NCI-H446 (cell line): ENCODE measurements around the gene ZMIZ1.

Source experiments
- DNase-seq, 2 experiments: peaks; one replicate each; lab custom pipeline; 2025; lab: John Stamatoyannopoulos, UW

Gene ZMIZ1

DNA sequence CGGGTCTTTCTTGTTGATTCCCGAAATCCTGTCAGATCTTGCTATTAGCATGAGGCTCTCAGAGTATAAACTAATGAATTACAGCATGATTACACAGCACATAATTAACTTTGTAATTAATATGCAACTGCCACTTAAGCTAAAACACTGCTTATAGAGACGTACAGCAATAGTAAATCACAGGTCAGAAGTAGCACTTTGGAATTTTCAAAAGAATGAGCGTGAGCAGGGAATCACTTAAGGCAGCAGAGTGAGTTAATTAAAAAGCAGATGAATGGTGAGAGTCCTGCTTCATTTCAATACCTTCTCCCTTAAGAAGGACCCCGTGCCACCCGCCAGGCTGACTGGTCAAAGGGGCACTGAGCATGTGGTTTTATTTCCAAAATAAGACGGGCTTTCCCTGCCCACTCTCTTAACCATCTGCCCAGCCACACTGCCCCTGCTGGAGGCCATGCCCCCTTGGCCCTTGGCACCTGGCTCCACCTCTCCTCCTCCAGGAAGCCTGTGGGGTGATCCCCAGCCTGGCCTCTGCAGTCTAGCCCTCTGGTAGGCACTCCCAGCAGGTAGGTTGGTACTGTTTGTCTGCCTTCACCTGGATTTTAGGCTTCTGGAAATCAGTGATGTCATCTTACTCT is 117.8 kb downstream of the ZMIZ1 start:
- no peak for DNase-seq

DNA sequence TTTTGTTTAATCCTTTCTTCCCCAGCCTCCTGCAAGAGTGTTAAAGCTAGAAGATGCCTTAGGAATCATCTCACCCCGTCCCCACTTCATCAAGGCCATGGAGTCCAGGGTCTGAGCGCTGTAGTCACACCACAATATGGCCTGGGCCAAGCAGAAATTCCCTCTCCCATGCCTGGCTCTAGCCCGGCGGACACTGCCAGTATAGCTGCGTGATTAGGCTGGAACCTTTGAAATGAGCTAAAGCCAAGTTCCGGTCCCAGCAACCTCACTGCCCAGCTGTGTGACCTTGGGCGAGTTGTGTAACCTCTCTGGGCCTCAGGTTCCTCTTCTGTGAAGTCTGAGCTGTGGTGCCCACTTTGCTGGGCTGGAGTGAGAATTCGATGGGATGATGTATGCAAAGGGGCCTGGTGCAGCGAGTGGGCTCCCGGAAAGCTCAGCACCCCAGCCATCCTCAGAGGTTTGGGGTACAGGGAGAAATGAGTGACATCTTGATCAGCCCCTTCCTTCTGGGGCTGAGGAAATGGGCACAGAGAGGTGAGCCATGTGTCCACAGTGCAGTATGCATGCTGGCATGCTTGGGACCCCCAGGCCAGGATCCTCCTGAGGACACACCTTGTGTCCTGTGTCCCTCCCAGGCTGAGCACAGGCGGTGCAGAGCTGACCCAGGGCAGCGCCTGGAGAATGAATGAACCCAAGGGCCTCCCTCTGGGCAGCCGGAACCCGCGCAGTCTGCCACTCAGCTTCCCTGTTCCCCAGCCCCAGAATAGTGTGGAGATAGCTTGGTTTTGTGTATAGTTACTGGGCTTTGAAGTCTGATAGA is 118.6 kb downstream of the ZMIZ1 start:
- no peak for DNase-seq

DNA sequence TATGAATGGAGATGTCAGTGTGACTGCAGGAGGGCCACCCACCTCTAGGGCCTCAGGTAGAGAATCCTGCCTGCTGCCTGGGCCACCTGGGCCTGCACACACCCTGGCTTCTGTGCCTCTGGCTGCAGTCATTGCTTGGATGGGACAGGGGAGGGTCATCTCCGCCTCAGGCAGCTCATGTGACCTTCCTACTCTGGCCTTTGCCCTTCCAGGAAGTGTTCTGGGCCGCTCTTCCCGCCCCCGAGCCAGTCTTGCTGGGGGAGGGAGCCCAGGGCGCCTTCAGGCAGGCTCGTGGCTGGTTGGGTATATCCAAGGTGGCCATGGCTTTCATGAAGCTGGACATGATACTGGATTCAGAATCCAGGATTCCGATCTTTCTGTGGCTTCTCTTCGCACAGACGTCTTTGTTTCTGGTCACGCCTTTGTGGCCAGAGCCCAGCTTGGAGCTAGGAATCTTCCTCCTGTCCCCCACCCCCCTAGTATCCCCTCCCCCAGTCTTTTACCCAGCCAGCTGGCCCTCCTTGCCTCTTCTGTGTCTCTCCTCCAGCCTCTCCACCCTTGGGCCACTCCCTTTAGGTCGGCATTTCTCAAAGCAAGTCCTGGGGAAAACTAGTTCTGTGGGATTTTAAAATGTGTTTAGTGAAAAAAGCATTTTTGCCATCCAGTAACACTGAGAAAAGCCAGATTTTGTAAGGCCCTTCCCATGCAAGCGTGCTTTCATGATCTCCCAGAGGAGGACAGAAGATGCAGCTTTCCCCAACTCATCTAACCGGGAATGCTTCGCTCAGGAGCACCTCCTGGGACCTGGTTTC is 119.6 kb downstream of the ZMIZ1 start:
- DNase-seq, result no peak

DNA sequence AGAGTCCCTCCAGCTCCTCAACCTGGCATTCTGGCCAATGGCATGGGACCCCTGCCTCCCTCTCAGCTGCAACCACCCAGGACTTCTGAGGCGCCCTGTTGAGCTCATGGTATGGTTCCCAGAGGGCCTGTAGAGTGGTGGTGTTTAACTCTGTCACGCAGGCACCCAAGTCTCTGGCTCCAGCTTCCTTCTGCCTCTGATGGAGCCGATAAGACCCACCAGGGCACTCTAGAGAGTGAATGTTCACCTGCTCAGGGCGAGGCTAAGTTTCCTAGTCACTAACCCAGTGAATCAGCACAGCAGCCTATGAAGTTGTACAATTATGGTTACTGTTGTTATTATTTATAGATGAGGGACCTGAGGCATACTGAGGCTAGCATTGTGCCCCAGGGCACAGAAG is 120.4 kb downstream of the ZMIZ1 start:
- DNase-seq, result no peak

DNA sequence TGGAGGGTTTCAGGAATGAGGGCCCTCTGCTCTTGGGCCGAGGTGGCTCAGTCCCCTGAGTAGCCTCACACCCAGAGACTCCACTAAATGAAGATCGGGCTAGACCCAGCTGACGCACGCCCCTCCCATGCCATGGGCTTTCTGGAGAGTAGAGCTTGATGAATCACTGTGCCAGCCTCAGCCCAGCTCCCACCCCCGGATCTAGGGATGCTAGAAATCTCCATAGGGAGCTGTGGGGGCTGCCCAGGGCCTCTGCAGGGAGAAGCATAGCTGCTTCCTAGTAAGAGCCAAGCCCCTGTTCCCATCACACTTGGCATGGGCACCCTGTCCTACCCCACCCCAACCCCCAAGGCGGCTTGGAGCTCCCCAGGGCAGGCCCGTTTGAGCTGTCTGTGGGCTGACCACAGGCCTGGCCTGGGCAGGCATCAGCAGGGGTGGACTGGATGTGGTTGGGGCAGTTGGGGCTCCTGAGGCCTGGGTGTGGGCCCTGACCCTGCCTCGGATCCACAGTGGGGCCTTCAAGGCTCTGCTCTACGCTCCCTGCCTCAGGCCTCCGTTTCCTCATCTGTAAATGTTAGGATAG is 121.2 kb downstream of the ZMIZ1 start:
- no peak for DNase-seq

DNA sequence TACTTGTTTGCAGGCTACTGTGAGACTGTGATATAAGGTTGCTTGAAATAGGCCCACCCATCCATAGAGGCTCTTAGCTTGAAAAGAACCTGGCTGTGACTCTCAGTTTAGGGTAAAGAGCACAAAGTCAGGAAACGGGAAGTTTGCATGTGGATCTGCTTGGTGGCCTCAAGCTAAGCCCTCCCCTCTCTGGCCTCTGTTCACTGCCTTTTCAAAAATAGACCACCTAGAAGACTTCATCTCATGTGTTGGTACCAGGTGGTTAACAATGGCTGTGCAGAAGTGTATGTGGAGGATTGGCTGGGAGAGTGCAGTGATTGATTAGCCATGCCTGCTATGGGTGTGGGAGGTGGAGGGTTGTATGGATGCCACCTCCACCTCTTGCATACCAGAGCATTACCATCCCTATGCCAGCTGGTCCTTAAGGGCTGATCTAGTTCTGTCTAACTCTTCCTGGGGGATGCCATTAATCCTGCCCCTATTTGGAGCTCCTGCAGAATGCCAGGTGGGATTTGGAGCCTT is 122.0 kb downstream of the ZMIZ1 start:
- no peak for DNase-seq

DNA sequence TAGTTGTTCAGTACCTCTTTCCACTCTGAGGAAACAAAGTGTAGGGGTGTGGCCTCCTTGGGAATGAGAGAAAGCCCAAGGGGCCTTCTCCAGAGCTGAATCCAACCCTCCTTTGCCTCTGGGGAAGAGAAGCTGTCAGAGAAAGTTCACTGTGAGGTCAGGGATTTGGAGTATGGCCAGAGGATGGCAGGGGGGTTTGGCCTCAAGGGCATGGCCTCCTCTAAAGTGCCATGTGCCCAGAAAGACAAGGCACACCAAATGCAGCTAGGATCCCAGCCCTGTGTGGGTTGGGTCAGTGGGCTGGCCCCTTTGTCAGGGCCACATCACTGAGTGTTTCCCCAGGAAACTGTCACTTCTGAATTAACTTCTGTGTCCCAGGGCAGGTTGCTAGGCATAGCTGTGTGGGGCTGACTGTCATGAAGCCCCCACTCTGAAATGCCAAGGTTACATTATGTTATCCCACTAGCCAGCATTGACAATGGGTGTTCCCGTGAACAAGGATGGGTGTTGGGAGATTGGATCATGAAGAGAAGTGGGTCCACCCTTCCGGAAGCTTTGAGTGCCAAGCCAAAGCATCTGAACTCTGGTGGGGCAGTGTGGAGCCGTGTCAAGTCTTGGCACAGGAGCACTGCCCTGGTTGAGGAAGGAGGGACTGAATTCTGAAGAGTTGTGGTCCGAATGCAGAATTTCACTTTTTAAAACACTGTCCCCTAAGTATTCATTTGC is 123.3 kb downstream of the ZMIZ1 start:
- no peak for DNase-seq

DNA sequence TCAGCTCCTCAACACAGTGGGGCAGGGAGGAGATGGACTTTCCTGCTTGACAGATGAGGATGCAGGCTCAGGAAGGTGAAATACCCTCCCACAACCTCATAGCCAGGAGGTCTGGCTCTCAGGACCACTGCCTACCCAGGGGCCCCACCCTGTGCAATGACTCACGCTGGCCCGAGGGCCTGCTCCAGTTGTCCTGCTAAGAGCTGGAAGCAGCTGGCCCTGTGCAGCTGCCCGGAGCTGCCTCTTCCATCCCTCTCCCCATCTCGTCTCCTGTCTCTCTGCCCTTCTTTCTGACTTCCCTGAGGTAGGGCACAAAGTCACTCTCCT is 123.9 kb downstream of the ZMIZ1 start:
- no peak for DNase-seq

DNA sequence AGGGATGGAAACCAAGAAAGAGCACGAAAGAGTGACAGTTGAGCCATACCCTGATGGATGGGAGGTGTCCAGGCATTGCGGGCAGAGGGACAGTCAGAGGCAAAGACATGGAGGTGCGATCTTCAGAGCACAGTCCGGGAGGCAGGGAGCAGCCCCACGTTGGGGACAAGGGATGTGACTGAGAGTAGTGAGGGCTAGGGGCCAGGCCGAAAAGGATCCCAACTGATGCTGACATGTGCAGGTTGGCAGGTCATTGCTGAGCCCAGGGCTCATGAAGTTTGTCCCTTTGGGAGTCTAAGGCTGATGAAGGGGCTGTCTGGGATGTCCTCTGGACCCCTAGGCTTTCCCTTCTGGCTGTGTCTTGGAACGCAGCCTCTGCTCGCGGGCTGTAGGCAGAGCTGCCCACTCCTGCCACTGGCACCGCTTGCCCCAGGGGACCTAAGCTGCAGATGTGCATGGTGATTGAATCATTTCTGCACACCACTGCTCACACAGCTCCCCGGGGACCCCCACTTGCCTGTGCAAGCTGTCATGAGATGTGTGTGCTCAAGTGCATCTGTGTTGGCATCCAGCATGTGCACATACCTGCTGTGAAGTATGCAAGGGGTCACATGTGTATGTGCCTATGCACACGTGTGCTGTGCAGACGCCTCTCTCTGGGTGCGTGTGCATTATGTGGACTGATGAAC is 125.1 kb downstream of the ZMIZ1 start:
- peak in 1 of 2 experiments; percentile 24 for DNase-seq

DNA sequence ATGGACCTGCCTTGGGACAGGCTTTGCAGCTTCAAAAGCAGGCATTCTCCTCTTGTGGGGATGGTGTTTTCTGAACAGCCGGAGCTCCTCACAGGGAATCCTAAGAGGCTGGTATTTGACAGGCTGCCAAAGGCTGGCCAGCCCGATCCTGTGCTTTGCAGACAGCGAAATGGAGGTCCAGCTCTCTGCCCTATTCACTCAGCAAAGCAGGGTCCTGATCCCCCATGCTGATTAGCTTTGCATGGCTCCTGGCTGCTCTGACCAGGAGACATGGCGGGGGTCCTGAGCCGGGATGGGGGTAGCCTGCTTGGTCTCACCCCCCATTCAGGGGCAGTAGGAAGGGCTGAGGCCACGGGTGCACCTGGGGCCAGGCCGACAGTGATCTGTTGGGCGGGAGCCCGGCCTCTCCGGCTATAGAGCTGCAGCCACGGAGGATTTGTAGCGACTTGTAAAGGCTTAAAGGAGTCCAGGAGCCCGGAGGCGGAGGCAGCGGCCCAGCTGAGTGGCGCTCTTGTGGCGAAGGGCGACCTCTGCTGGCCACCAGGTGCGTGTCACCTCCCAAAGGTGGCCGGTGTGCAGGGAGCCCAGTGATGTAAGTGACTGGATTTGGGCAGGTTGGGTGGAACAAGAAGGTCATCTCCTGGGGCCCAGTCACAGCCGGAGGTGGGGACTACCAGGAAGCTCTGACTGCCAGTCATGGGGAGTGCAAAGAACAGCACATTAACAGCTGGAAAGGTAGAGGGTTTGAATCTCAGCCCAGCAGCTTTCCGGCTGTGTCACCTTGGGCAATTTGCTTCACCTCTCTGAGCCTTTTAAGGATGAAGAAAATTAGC is 126.5 kb downstream of the ZMIZ1 start:
- peak; percentile 43 to 72 for DNase-seq

DNA sequence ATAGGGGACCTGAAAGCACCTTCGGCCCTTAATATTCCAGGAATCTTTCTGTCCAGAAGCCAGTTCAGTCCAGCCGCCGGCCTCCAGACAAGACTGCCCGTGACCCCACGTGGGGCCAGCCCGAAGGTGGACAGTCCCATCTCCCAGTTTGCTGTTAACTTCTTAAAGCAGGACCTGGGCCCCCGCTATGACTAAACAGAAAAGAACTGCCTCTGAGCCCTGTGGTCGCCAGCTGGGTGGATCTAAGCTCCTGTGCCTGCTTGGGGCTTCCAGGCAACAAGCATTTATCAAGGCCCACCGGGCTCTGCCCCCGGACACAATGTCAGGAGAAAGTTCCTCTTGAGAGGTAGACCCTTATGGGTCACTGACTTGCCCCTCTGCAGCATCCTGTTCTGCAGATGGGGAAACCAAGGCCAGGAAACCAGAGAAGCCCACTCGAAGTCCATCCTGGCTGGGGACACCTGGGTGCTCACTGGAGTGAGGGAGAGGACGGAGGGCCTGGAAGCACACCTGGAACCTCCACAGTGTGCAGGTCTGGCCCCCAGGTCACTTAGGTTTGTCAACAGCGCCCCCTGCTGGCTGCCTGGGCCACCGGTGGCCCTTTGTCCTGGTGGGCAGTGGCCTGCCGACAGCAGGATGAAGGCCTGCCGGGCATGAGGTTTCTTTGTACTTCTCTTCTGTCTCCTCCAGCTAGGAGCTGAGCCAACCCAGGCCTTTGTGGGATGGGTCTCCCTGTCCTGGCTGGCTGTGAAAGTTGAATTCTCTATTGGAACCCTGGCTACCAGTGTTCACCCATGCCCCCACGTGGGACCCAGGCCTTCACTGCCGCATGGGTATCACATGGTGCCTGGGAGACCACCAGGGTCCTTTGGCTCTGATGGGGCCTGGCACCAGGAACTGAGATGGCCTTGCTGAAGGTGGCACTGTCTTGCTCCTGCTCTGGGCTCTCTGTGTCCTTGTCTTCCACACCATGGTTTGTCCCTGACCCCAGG is 128.0 kb downstream of the ZMIZ1 start:
- DNase-seq, result peak in 1 of 2 experiments; percentile 44

DNA sequence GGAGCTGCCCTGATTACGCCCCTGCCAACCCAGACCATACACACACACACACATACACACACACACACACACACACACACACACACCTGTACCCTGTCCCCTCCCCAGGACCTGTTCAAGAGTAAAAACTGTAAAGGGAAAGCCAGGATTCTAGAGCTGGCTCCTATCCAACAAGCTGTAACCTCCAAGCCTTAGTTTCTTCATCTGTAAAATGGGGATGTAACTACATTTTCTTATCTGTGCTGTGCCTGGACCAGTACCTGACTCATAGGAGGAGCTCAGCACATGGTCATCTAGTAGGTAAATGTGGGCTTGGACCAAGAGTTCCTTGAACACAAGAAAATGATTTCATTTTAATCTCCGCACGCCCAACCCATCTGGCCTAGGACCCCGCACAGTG is 128.8 kb downstream of the ZMIZ1 start:
- no peak for DNase-seq

DNA sequence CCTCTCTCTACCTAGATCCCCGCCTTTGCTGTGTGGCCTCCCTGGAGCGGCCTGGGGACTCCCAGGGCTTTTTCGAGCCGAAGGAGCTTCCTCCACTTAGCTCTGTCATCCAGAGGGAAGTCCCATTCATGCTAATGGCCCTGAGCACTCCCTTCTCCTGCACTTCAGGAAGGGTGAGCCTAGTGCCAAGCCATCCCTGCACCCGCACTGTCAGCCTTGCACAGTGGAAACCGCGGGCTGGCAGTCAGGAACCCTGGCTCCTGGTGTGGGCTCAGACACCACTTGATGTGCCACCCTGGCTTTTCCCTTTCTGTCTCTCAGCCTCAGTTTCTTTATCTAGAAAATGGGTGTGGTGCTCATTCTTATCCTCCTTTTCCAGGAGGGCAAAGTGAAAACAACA is 131.6 kb downstream of the ZMIZ1 start:
- no peak for DNase-seq

DNA sequence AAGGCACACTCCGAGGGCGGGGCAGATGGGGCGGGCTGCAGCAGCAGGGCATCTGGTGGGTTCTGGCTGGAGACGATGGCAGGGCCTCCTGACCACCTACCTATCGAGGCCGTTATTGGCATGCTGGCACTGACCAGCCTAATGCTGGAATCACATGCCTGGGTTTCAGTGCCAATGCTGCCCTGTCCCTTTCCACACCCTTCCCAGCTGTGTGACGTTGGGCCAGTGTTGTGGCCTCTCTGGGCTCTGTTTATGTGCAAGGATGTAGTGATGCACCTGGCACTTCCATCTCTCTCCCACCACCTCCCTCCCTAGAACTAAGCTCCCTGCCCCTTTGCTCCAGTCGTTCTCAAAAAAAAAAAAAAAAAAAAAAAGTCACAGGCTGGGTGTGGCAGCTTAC is 132.9 kb downstream of the ZMIZ1 start:
- DNase-seq, result no peak

DNA sequence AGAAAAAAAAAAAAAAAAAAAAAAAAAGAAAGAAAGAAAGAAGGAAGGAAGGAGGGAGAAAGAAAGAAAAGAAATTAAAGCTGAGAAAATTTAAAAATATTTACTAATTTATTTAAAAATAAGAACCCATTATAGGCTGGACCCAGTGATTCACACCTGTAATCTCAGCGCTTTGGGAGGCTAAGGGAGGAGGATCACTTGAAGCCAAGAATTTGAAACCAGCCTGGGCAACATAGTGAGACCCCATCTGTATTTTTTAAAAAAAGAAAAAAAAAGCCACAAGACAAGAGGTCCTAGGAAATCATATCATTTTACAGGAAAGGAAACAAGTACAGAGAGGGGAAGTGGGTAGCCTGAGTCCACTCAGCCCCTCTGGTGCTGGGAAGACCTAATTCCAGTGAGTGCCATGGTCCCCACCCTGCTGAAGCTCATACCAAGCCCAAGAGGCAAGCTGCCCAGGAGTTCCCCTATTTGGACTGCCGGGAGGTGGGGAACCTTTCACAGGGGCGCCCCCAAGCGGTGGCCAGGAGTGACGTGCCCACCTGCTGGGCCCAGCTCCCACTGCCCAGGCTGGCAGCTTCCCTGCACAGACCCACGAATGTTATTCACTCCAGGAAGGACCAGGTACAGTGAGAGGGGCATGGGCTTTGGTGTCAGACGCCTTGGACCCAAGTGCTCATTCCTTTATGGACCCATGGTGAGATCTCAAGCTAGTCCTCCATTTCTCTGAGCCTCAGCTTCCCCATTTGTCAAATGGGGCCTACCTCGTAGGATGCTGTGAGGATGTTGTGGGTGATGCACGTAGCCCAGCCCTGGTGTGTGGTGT is 133.6 kb downstream of the ZMIZ1 start:
- no peak for DNase-seq

DNA sequence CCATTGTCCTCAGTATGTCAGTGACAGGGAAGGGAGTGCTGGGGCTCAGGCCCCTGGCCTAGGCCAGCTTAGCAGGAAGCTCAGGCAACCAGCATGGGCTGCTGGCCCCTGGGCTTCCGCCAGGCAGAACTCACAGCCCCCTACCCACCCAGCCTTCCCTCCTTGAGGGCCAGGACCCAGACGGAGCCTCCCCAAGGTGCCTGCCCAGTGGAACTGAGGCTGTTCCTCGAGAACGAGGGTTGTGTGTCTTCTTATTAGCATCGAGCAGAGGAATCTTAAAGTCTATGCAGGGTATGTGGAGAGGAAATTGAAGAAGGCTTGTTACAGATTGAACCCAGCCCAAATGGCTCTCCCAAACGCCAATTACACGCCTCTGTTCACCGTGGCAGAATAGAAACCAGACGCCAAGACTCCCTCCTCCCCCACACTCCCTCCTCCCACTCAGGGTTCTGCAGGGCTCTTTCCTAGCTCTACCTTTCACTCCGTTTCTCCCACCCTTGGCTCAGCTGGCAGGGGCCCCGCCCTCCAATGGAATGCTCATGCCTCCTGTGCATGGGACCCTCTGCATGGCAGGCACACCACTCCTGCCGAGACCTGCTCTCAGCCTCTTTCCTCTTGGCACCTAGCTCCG is 134.4 kb downstream of the ZMIZ1 start:
- no peak for DNase-seq

DNA sequence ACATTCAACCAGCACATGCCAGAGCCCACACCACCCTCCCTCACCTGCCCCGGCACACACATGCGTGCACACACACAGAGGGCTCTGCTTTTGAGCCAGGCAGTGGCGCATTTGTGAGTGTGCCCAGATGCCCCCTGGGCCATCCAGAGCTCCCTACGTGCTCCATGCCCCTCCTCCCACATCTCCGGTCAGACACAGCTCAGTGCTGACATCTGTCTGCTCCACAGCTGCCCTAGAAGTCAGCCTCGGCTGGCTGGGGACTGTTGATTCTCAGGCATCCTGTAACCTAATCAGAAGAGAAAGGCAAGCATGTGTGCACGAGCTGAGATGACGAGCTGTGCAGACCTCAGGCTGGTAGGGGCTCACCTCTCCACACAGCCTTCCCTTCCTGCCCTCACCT is 135.1 kb downstream of the ZMIZ1 start:
- no peak for DNase-seq
